ENCODE data around the gene NAA20.

The NAA20 gene

GRCh38 chr20:20017001-20017843 is at the start of gene NAA20:
Gene NAA20, plus strand, starts transcription at chr20:20017362. Its CDS starts 35 bp downstream, at chr20:20017397.
- peak; percentile 85 for DNase-seq (ENCODE audit: low spot score)

DNA sequence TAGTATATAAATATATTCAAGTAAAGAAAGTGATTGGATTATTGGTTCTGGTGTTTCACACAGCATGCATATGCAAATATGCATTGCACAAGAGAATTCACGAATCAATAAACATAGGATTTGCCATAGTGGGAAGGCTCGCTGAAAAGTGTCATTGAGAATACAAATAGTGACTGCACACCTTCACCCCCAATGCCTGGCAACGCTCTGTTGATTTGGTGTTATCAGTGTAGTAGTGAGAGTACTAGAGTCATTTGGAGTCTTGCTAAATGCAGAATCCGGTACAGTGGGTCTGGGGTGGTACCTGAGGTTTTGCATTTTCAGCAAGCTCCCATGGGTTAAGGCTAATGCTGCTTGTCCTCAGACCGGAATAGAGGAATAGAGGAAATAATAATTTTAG is 49.7 kb upstream of the NAA20 start:
- no peak for DNase-seq (ENCODE audit: low spot score)

DNA sequence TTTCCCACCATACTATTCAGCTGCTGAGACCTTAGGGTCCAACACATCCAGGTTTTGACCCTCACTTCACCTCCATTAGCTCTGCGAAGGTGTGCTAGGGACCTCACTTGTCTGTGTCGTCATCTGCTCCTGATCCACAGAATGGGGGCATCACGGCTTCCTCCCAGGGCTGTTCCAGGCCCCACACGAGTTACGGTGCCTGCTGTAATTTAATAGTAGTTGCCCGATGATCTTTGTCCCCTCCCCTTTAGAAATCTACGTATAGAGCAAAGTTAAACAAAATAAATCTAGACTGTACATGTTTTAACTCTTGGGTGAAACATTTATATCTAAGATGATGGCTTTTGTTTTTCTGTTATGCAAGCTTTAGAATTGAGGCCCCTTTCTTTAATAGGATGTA is 49.1 kb upstream of the NAA20 start:
- DNase-seq (ENCODE audit: low spot score): no peak

GRCh38 chr20:19968466-19969073 is 48.6 kb upstream of the NAA20 start:
- DNase-seq (ENCODE audit: low spot score): no peak

- no peak for DNase-seq (ENCODE audit: low spot score)
Measured at GRCh38 chr20:19969106-19969505, 48.1 kb upstream of the NAA20 start.

DNA sequence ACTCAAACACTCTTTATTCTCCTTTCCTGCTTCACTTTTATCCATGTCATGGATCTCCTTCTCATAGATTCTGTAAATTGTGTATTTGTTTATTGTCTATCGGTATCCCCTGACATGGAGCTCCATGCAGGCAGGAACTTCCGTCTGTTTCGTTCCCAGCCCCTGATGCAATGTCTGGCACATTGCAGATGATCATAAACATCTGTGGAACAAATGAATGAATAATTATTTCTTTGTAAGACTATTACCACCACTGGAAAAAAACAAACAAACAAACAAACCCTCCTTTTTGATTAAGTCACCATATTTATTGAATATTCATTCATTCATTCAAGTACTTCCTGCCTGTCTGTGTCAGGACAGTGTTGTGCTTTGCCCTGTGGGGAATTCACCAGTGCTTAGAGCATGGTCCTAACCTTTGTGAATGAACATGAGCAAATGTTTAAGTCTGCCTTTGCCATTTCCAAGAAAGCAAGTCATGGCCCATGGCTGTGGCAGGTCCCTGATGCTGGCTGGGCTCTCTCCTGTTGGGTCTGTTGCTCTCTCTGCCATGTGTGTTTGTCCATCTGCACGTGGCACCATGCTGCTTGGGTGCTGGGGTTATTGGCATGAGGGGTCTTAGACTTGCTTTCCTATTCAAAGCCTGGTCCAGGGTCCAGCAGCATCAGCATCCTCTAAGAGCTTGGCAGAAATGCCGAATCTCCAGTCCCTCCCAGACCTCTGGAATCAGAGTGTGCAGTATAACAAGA is 47.5 kb upstream of the NAA20 start:
- no peak for DNase-seq (ENCODE audit: low spot score)

DNA sequence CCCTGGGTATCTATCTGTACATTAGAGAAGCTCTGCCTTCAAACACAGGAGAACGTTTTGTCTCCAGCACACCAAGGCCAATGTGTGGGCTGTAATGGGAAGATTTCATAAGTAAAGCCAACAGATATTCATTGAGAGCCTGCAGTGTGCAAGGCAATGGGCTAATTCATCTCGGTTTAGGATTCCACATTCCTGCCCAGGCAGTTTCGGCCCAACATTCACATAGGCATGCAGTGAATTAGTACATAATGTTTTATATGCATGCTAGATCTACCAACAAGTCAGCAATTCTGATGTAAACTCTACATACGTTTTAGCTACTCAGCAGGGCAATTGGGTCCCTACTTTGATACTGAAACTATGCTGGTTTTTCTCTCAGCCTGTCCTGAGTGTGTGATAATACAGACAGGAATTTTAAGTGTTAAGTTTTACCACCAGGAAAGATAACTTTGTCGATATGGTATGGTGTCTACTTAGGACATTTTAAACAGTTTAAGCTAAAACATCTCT is 46.9 kb upstream of the NAA20 start:
- no peak for DNase-seq (ENCODE audit: low spot score)

GRCh38 chr20:19971116-19971515 is 46.0 kb upstream of the NAA20 start:
- no peak for DNase-seq (ENCODE audit: low spot score)

GRCh38 chr20:19973961-19974629 is 43.1 kb upstream of the NAA20 start:
- no peak for DNase-seq (ENCODE audit: low spot score)

- DNase-seq (ENCODE audit: low spot score): no peak
Measured at GRCh38 chr20:19974630-19975435, 42.3 kb upstream of the NAA20 start.

DNA sequence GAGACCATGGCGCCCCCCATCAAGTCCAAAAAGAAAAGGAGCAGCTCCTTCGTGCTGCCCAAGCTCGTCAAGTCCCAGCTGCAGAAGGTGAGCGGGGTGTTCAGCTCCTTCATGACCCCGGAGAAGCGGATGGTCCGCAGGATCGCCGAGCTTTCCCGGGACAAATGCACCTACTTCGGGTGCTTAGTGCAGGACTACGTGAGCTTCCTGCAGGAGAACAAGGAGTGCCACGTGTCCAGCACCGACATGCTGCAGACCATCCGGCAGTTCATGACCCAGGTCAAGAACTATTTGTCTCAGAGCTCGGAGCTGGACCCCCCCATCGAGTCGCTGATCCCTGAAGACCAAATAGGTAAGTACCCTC is 41.7 kb upstream of the NAA20 start:
- no peak for DNase-seq (ENCODE audit: low spot score)

DNA sequence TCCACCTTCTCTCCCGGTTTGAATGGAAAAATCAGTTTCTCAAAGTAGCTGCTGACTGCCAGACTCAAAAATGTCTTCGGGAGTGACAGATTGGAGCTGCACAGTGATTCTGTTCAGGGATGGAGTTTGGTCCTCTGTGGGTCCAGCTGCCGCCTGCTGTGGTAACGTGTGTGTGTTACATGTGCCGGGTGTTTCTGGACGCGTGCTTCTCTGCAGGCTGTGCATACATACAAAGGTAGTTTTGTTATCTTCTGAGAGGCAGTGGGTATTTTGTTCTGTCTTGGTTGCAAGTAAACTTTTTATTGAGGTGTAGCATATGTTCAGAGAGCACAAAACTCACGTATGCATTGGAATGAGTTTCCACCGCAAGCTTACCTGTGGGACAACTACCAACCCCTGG is 41.3 kb upstream of the NAA20 start:
- no peak for DNase-seq (ENCODE audit: low spot score)

DNA sequence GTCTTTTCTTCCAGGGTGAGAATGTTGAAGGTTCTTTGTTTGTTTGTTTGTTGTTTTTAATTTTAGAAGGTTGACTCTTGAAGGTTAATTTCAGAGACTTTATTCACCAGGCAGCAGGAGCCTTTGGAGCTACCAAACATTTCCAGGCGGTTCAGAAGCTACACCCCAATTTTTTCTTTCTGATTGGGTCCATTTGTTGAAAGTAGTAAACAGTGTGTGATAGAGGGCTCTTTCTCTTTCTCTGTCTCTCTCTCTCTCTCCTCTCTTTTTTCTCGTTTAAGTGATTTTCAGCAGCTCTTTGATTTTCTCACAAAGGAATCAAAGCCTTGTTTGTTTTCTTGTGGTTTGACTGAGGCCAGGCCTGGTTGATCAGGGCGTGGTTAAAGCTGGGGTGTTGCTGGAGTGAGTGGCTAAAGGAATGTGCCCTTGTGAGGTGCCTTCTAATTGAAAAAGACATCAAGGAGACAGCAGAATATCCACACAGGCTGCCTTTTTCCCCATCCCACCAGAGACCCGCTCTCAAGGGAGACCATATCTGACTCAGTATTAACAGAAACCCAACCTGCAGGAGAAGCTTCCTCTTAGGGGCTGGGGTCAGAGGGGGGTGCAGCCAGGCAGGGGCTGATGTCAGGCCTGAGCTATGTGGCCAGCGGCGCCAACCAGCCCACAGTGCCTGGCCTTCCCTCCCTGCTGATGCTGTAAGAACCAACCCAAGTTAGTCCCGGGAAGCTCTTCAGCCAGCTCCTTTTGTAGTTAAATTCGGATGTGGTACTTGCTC is 40.4 kb upstream of the NAA20 start:
- DNase-seq (ENCODE audit: low spot score): no peak

DNA sequence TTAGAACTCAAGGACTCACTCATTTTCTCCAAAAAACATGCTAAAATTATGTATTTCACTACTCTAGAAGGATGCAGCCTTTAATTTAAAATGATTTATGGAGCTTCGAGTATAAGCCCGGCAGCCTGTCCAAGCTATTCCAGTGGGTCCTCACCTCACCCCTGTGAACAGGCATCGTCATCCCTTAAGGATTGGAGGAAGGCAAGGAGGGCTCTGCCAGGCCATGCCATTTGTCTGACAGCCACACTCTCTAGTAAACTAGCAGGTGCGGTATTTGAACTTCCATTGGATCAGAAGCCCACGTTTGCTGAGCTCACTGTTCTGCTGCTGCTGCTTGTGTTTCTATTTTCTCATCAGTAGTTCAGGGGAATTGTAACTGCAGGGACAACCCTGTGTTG is 39.8 kb upstream of the NAA20 start:
- no peak for DNase-seq (ENCODE audit: low spot score)

DNA sequence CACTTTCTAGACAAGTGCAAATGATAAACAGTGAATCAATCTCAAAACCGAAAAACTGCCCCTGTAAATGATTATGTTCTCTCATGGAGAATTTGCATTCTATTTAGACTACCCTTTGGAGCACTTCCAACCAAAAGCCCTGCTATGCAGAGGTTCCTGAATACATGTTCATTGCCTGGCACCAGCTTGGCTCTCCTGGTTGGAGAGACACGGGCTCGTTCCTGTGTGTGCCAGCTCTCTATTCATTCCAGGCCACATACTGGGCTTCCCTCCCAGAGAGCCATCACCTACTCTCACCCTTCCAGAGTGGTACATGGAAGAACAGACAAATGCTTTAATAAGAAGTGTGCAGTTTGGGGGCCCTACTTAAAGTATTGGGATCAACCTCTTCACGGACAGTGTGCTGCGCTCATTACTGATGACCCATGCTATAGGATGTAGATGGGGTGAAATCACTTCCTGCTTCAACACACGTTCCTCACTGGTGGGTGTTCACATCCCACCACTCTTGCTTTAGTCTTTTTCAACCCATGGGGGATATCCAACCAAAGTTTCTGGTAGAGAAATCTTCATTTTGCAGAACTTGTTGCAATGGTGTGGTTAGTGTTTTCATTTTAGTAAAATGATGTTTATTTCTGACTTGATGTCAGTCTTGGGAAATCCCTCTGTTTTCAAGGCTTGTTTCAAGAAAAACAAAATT is 38.5 kb upstream of the NAA20 start:
- no peak for DNase-seq (ENCODE audit: low spot score)

GRCh38 chr20:19981031-19981451 is 36.1 kb upstream of the NAA20 start:
- no peak for DNase-seq (ENCODE audit: low spot score)

DNA sequence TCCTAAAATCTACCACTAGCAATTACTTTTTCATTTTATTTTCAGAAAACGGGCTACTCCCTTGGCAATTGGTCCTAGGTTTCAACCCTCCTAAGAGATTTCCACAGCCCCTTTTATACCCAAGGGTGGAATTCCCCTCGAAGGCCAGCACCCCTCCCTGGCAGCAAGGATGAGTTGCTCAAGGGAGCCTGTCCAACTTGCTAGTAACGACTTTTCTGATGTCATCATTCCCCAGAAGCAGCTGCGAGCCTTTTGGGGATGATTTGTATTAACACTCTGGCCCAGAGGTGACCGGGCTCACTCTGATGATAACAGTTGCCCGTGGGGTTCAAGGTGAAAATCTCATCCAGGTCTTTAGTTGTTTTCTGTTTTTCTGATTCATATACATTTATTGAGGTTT is 30.7 kb upstream of the NAA20 start:
- DNase-seq (ENCODE audit: low spot score): no peak

DNA sequence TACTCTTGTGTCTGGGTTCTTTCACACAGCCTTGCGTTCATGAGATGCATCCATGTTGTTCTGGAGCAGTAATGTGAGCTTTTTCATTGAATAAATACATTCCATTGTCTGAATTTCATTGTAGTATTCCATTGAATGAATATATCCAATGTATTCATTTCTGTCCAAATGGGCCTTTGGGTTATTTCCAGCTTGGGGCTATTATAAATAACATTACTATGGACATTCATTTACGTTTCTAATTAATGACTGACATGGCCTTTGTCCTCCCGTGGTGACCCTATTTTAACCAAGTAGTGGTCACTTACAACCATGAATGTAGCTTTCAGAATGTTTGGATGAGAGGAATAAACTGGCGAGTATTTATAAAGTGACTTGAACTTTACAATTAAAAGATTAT is 30.1 kb upstream of the NAA20 start:
- DNase-seq (ENCODE audit: low spot score): no peak

- no peak for DNase-seq (ENCODE audit: low spot score)
Measured at GRCh38 chr20:19990850-19991249, 26.3 kb upstream of the NAA20 start.

- no peak for DNase-seq (ENCODE audit: low spot score)
Measured at GRCh38 chr20:19991308-19991707, 25.9 kb upstream of the NAA20 start.

Data from hematopoietic multipotent progenitor cell treated with erythropoietin and hydrocortisone succinate and interleukin-3 and kit ligand, for 15 days (in vitro differentiated cells).